Effector memory CD4-positive, alpha-beta T cell (primary cell): ENCODE measurements around the gene ZNF575.
A peak's percentile ranks its signal among the peaks of the same experiment; 100 is the strongest.

Experiments
- DNase-seq, 3 donors: peaks; one replicate each; pipeline ENCODE4 v3.0.0-alpha.2; 2020
- H3K27ac ChIP-seq: 2 replicates; pipeline ENCODE4 v1.7.0; 2013; ENCODE audit warnings: mild to moderate bottlenecking, low read length, moderate library complexity; ENCODE audit not compliant: insufficient read depth, poor library complexity, severe bottlenecking
- H3K27me3 ChIP-seq: replicated peaks from 2 replicates; pipeline ENCODE4 v1.7.0; 2013; ENCODE audit warnings: mild to moderate bottlenecking, low read length; ENCODE audit not compliant: insufficient read depth, control insufficient read depth, poor library complexity, severe bottlenecking
- H3K36me3 ChIP-seq: 2 replicates; pipeline ENCODE4 v1.7.0; 2013; ENCODE audit warnings: mild to moderate bottlenecking, low read length, moderate library complexity; ENCODE audit not compliant: control insufficient read depth, insufficient read depth
- H3K4me1 ChIP-seq: 2 replicates; pipeline ENCODE4 v1.7.0; 2013; ENCODE audit warnings: low read length, mild to moderate bottlenecking; ENCODE audit not compliant: control insufficient read depth, insufficient read depth, poor library complexity, severe bottlenecking
- H3K4me3 ChIP-seq: 2 replicates; pipeline ENCODE4 v1.7.0; 2013; ENCODE audit warnings: low read length, low read depth, mild to moderate bottlenecking; ENCODE audit not compliant: insufficient read depth, poor library complexity, severe bottlenecking
- H3K9me3 ChIP-seq: 2 replicates; pipeline ENCODE4 v1.7.0; 2013; ENCODE audit warnings: mild to moderate bottlenecking, low read length, moderate library complexity; ENCODE audit not compliant: control insufficient read depth

Gene ZNF575

GRCh38 chr19:43552616-43553015, 19.6 kb downstream of the ZNF575 start:
- Histone ChIP-seq H3K27me3 (no peaks in the 10 kb centered on the region), H3K4me1 (no peaks in the 10 kb centered on the region), H3K9me3 (no peaks in the 10 kb centered on the region), H3K27ac (no peak overlapping the region), H3K4me3 (no peak overlapping the region), H3K36me3 (peaks cover 54% of the 10 kb centered on the region)
- DNase-seq: no peak

DNA sequence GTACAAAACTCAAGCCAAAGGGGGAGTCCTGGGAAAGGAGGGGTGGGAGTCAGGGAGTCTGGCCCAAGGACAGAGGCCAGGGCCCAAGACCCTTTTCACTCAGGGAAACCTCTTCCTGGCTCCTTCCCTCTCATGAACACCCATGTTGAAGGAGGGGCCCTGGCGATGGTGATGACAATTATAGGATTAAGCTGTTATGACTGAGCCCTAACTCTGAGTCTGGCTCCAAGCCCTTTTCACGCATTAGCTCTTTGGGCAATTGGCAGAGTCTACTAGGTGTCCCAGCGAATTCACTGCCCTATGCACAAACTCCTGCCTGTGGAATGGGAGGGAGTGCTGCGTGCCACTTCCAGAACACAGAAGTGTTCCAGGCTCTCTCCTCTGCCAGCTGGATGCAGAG, 20.7 kb downstream of the ZNF575 start:
- no peak for DNase-seq
- Histone ChIP-seq H3K4me3 (no peak overlapping the region), H3K36me3 (peaks cover 54% of the 10 kb centered on the region), H3K4me1 (no peaks in the 10 kb centered on the region), H3K27ac (no peak overlapping the region), H3K27me3 (no peaks in the 10 kb centered on the region), H3K9me3 (no peaks in the 10 kb centered on the region)

- H3K4me1 ChIP-seq: no peaks in the 10 kb centered on the region
- no peaks in the 10 kb centered on the region for H3K9me3 ChIP-seq
- no peaks in the 10 kb centered on the region for H3K27me3 ChIP-seq
- peaks cover 54% of the 10 kb centered on the region for H3K36me3 ChIP-seq
- H3K4me3 ChIP-seq: no peak overlapping the region
- DNase-seq: no peak
- no peak overlapping the region for H3K27ac ChIP-seq
Measured at GRCh38 chr19:43554317-43554895, 21.4 kb downstream of the ZNF575 start.

DNA sequence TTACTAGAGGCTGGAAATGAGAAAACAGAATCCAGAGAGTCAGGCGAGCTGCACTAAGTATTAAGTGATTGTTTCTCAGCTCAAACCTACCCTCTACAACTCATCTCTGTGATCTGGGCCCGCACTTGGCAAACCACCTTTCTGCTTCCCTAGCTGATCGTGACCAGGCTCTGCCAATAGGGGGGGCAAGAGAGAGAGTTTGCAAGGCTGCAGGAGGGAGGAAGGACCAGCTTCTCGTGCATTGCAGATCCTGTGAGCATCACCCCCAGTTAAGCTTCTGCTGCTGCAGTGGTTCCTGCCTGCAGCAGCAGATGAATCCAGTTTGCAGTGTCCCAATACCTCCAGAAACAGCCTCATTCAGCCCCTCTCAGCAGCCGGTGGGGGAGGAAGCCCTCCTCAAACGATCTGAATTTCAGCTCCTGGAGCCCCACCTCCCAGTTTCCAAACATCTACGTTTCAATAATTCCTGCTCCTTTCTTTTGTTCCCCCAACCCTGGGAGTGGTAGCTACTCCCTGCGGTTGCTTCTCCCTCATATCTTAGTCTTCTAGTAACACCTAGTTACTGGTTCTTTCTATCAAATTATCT, 22.3 kb downstream of the ZNF575 start:
- Histone ChIP-seq H3K9me3 (no peaks in the 10 kb centered on the region), H3K27ac (no peak overlapping the region), H3K4me3 (no peak overlapping the region), H3K4me1 (no peaks in the 10 kb centered on the region), H3K27me3 (no peaks in the 10 kb centered on the region), H3K36me3 (peaks cover 48% of the 10 kb centered on the region)
- peak; percentile 62 to 68 (median 64) for DNase-seq

DNA sequence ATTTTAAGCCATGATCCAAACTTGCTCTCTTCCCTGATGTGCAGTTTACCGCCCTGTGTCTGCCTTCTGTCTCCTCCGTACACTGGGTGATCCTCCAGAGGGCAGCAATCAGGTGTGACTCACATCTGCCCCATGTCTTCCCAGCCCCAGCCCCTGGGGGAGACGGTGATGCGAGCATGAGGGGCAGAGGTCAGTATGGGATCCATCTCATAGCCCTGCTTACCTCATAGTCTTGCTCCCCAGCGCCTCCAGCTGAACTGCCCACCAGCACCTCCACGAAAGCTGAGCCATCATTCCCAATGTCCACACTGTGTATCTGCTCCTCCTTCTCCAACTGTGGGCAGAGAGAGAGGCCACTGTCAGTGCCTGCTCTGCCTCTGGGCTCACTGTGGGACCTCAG, 27.7 kb downstream of the ZNF575 start:
- H3K27ac ChIP-seq: no peak overlapping the region
- no peaks in the 10 kb centered on the region for H3K27me3 ChIP-seq
- H3K36me3 ChIP-seq: peaks cover 8% of the 10 kb centered on the region
- H3K4me1 ChIP-seq: peaks cover 28% of the 10 kb centered on the region
- DNase-seq: no peak
- H3K4me3 ChIP-seq: no peak overlapping the region
- no peaks in the 10 kb centered on the region for H3K9me3 ChIP-seq

DNA sequence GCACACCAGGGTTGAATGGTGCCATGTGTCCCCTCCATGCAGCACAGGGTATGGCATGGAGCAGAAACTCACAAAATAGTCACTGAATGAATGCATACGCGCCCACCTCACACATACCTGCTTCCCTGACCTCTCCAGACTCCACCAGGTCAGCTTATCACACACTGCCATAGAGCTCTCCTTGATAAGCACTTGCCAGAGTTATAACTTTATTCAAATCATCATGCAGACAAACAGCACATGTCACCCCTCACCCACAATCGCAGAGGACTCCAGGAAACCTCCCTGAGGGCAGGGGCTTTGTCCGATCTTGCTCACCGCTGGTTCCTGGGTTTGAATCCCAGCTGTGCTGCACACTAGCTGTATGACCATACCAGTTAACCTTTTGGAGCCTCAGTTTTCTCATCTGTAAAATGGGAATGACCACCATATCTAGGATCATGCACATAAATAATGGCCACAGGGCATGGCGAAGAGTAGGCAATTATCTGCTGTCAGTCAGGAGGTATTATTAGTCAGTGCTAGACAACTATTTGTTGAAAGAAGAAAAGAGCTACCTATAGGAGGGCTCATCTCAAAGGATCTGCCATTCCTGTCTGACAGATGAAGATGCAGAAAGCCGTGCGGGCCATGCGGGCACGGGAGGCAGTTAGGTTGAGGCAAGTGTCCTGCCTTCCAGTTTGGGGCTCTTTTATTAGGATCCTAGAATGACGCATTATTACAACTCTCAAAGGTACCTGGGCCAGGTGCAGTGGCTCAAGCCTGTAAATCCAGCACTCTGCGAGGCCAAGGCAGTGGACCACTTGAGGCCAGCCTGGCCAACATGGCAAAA, 28.4 kb downstream of the ZNF575 start:
- Histone ChIP-seq H3K9me3 (no peaks in the 10 kb centered on the region), H3K4me1 (peaks cover 28% of the 10 kb centered on the region), H3K36me3 (peaks cover 3% of the 10 kb centered on the region), H3K4me3 (no peak overlapping the region), H3K27me3 (no peaks in the 10 kb centered on the region), H3K27ac (peak overlapping the region; percentile 71)
- no peak for DNase-seq

DNA sequence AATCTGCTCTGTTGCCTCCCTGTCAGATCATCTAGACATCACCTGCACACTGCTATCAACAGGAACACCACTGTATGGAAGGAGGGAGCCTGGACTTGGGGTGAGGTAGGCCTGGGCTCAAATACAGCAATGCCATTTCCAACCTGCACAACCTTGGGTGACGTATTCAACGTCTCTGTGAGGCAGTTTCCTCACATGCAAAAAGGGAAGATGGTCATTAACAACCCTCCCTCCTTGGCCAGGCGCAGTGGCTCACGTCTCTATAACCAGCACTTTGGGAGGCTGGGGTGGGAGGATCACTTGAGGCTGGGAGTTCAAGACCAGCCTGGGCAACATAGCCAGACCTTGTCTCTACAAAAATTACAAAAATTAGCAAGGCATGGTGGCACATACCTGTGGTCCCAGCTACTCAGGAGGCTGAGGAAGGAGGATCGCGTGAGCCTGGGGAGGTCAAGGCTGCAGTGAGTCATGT, 29.3 kb downstream of the ZNF575 start:
- Histone ChIP-seq H3K27me3 (no peaks in the 10 kb centered on the region), H3K9me3 (no peaks in the 10 kb centered on the region), H3K4me3 (peak overlapping the region; percentile 28), H3K36me3 (peaks cover 3% of the 10 kb centered on the region), H3K27ac (peak overlapping the region; percentile 71), H3K4me1 (peaks cover 28% of the 10 kb centered on the region)
- no peak for DNase-seq

- H3K36me3 ChIP-seq: no peaks in the 10 kb centered on the region
- no peak overlapping the region for H3K4me3 ChIP-seq
- no peaks in the 10 kb centered on the region for H3K9me3 ChIP-seq
- peak overlapping the region; percentile 71 for H3K27ac ChIP-seq
- peak; percentile 67 to 72 (median 71) for DNase-seq
- H3K27me3 ChIP-seq: no peaks in the 10 kb centered on the region
- peaks cover 28% of the 10 kb centered on the region for H3K4me1 ChIP-seq
Measured at GRCh38 chr19:43562698-43563241, 29.8 kb downstream of the ZNF575 start.

GRCh38 chr19:43563816-43564457, 30.9 kb downstream of the ZNF575 start:
- H3K4me3 ChIP-seq: no peak overlapping the region
- H3K4me1 ChIP-seq: peaks cover 28% of the 10 kb centered on the region
- H3K36me3 ChIP-seq: no peaks in the 10 kb centered on the region
- H3K9me3 ChIP-seq: no peaks in the 10 kb centered on the region
- DNase-seq: no peak
- H3K27ac ChIP-seq: peak overlapping the region; percentile 71
- no peaks in the 10 kb centered on the region for H3K27me3 ChIP-seq
